Measurements from ENCODE around the gene REPIN1. TPM values are rescaled to one million over a fixed set of nuclear protein-coding genes. Genes with fewer than 3 reads are reported as not detected.

The REPIN1 gene
- total and polyA plus RNA-seq, 9 of the 15 experiments (the other 6 are each of a cell fraction or from before 2014, with no cell fraction given), result 8.1 to 283 (median 94.3) TPM

DNA sequence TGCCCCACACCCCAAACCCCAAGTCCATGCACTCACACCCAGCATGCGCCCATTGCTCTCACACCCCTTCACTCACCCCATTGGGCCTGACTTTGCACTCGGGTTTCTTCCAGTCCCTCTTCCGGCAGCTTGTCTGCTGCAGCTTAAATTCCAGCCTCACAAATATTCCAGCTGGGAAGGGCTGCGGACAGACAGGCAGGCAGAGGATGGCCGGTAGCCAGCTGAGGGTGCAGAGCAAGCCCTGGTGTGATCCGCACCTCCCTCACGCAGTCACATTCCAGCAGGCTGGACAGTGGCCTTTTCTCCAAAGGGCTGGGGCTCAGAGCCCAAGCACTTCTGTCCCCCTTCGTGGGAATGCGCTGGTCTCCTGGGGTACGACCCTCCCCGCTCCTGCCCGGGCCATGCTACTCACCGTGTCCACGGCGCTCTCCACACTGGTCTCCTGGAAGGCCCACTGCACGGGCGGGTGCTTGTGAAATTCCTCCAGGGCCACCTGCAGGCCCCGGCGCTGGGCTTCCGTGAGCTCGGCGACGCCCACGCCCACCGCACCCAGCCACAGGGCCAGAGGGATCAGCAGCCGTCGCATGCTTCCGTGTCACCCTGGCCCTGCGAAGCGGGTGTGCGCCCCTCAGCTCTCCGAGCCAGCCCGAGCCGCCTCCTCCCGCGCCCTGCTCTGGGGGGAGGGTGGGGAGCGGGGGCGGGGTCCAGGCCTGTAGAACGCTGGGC, 28.4 kb upstream of the REPIN1 start (continued):
- TF ChIP-seq MAFF (IDR thresholded peaks at IDR 0.05; ENCODE audit: low read length), result no peak
- TF ChIP-seq TEAD1 (CRISPR knock-in tag; IDR thresholded peaks at IDR 0.05), result peak in 1 of 2 experiments; percentile 37; a peak in 1 of 4 replicates
- TF ChIP-seq SAFB (IDR thresholded peaks at IDR 0.05; ENCODE audit: borderline replicate concordance, low read depth, low read length), result 0 out of 2 replicates have a peak, but pooled peaks have one; percentile 19
- TF ChIP-seq HDAC6 (IDR thresholded peaks at IDR 0.05; ENCODE audit: low read depth, low read length), result peak; percentile 79; the same call in 1 of the 2 replicates
- TF ChIP-seq CREM (IDR thresholded peaks at IDR 0.05; ENCODE audit: low read depth), result peak; percentile 62
- peak in 1 of 3 experiments; percentile 9 for TF ChIP-seq YY1 (IDR thresholded peaks at IDR 0.05; ENCODE audit: borderline replicate concordance in 1 of 3, control insufficient read depth in 1 of 3, extremely low read depth in 1 of 3, insufficient read depth in 3 of 3, insufficient read length in 1 of 3, insufficient replicate concordance in 2 of 3, low read depth in 1 of 3, low read length in 2 of 3)
- no peak for TF ChIP-seq ZNF311 (CRISPR knock-in tag; IDR thresholded peaks at IDR 0.05)

DNA sequence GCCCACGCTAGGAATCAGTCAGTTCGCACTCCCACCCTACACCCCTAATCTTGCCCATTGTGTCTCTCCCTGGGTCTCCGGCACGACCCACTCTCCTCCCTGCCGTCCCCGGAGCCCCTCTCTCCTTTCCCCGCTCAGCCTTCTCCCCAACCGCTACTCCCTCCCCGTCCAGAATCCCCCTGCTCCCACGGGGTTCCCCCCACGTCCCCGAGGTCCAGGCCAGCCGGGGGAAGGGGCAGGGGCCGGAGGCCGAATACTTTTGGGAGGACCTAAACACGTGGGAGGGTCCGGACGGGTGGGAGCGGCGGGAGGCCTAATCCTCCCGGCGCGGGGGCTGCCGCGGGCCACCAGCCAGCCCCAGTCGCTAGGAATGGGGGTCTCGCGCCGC, 27.8 kb upstream of the REPIN1 start:
- no peak overlapping the region for H3K4me2 ChIP-seq (ENCODE audit: insufficient read depth, low read length)
- in situ Hi-C loops (cut with MboI) (no loop called here), intact Hi-C loops (cut with micrococcal nuclease) (no loop called here)
- TF ChIP-seq MTF1 (CRISPR knock-in tag; IDR thresholded peaks at IDR 0.05; ENCODE audit: borderline replicate concordance) (no peak), FOXA3 (CRISPR knock-in tag; conservative IDR thresholded peaks at IDR 0.05 in 1 of 2, IDR thresholded peaks at IDR 0.05 in 1 of 2) (no peak), POLR2G (IDR thresholded peaks at IDR 0.05; ENCODE audit: low read depth, low read length) (peak; percentile 37; the same call in 1 of the 2 replicates)
- no peak overlapping the region for H3K27ac ChIP-seq (ENCODE audit: extremely low read depth, low read depth, low read length)
- H3K9ac ChIP-seq (ENCODE audit: insufficient read depth in 1 of 2, low read depth in 2 of 2, low read length in 2 of 2), result no peak overlapping the region
- no peak for ATAC-seq
- 65% methylated on average over 18 of the region's 29 CpGs for WGBS (ENCODE audit: insufficient coverage, low coverage, missing lambda C conversion rate)
- H3K4me1 ChIP-seq (replicated peaks in 1 of 2; ENCODE audit: control insufficient read depth in 2 of 2, insufficient read depth in 2 of 2, low read length in 2 of 2), result peaks cover 0 to 37% of the 10 kb centered on the region in 2 experiments; a peak in 3 of 5 replicates
- no peaks in the 10 kb centered on the region for H3K79me2 ChIP-seq (ENCODE audit: control insufficient read depth, insufficient read depth, low read length)
- BruUV-seq (replicated peaks), result no TSS peak
- CTCF ChIA-PET (ENCODE audit: low intra/inter-chr PET ratio), result no interaction called here
- DNase-seq (ENCODE audit: extremely low read depth in 1 of 4, low spot score in 3 of 4), result peak in 2 of 4 experiments; percentile 13 to 19
- H2AFZ ChIP-seq (ENCODE audit: low read depth, low read length), result no peak overlapping the region
- POLR2A ChIA-PET, result no interaction called here
- H4K20me1 ChIP-seq (replicated peaks; ENCODE audit: control insufficient read depth, insufficient read depth, low read length), result peaks cover 5% of the 10 kb centered on the region; the same call in 1 of the 2 replicates
- peaks cover 6% of the 10 kb centered on the region for H3K9me1 ChIP-seq (ENCODE audit: control insufficient read depth, insufficient read depth, low read length)
- FAIRE-seq, result no peak
- no peaks in the 10 kb centered on the region for H3K9me3 ChIP-seq (replicated peaks; ENCODE audit: control insufficient read depth, insufficient read depth, low read depth, low read length)
- H3K27me3 ChIP-seq (ENCODE audit: control insufficient read depth in 2 of 2, insufficient read depth in 2 of 2, low read length in 2 of 2), result peaks cover 11 to 15% of the 10 kb centered on the region in 2 experiments; a peak in 4 of 5 replicates
- H3K4me3 ChIP-seq, result no peak overlapping the region
- H3K36me3 ChIP-seq (ENCODE audit: control insufficient read depth, insufficient read depth, low read length), result peaks cover 21% of the 10 kb centered on the region; the same call in 2 of the 3 replicates

Measured in K562 (cell line).